IPS-18a (cell line): Measurements from ENCODE around the gene DHRS13.
"Not testable (repeated sequence)": the region's sequence is repeated elsewhere in the genome, so short reads cannot be mapped to it uniquely, and the experiment has no call there.

Experiments used
- H3K27ac ChIP-seq: one replicate; pipeline ENCODE4 v1.5.1; 2013; ENCODE audit warnings: low read length
- H3K27me3 ChIP-seq: one replicate; pipeline ENCODE4 v1.6.1; 2013; ENCODE audit warnings: mild to moderate bottlenecking, low read length; ENCODE audit not compliant: control insufficient read depth, insufficient read depth
- H3K36me3 ChIP-seq: one replicate; pipeline ENCODE4 v1.6.1; 2013; ENCODE audit warnings: low read depth, low read length; ENCODE audit not compliant: control insufficient read depth
- H3K4me1 ChIP-seq: one replicate; pipeline ENCODE4 v1.6.1; 2013; ENCODE audit warnings: low read depth, low read length; ENCODE audit not compliant: control insufficient read depth
- H3K4me3 ChIP-seq: one replicate; pipeline ENCODE4 v1.5.1; 2013; ENCODE audit warnings: low read length
- H3K9ac ChIP-seq: one replicate; pipeline ENCODE4 v1.6.1; 2013; ENCODE audit warnings: mild to moderate bottlenecking, low read length, moderate library complexity
- H3K9me3 ChIP-seq: one replicate; pipeline ENCODE4 v1.6.1; 2013; ENCODE audit warnings: low read depth, low read length; ENCODE audit not compliant: control insufficient read depth

Gene DHRS13

GRCh38 chr17:28911411-28912045, 8.6 kb upstream of the DHRS13 start:
- H3K9ac ChIP-seq, result no peak overlapping the region
- H3K4me3 ChIP-seq, result no peak overlapping the region
- peaks cover 4% of the 10 kb centered on the region for H3K4me1 ChIP-seq
- H3K27ac ChIP-seq, result no peak overlapping the region
- H3K9me3 ChIP-seq, result no peaks in the 10 kb centered on the region
- peaks cover 95% of the 10 kb centered on the region for H3K36me3 ChIP-seq
- no peaks in the 10 kb centered on the region for H3K27me3 ChIP-seq

GRCh38 chr17:28910534-28910933, 7.7 kb upstream of the DHRS13 start:
- peaks cover 94% of the 10 kb centered on the region for H3K36me3 ChIP-seq
- no peak overlapping the region for H3K4me3 ChIP-seq
- no peaks in the 10 kb centered on the region for H3K9me3 ChIP-seq
- H3K27ac ChIP-seq, result no peak overlapping the region
- H3K4me1 ChIP-seq, result peaks cover 4% of the 10 kb centered on the region
- H3K9ac ChIP-seq, result no peak overlapping the region
- H3K27me3 ChIP-seq, result no peaks in the 10 kb centered on the region

- peaks cover 79% of the 10 kb centered on the region for H3K36me3 ChIP-seq
- no peaks in the 10 kb centered on the region for H3K9me3 ChIP-seq
- H3K4me3 ChIP-seq, result no peak overlapping the region
- no peak overlapping the region for H3K9ac ChIP-seq
- H3K27ac ChIP-seq, result no peak overlapping the region
- peaks cover 4% of the 10 kb centered on the region for H3K4me1 ChIP-seq
- H3K27me3 ChIP-seq, result no peaks in the 10 kb centered on the region
Measured at GRCh38 chr17:28908640-28909167, 5.8 kb upstream of the DHRS13 start.

DNA sequence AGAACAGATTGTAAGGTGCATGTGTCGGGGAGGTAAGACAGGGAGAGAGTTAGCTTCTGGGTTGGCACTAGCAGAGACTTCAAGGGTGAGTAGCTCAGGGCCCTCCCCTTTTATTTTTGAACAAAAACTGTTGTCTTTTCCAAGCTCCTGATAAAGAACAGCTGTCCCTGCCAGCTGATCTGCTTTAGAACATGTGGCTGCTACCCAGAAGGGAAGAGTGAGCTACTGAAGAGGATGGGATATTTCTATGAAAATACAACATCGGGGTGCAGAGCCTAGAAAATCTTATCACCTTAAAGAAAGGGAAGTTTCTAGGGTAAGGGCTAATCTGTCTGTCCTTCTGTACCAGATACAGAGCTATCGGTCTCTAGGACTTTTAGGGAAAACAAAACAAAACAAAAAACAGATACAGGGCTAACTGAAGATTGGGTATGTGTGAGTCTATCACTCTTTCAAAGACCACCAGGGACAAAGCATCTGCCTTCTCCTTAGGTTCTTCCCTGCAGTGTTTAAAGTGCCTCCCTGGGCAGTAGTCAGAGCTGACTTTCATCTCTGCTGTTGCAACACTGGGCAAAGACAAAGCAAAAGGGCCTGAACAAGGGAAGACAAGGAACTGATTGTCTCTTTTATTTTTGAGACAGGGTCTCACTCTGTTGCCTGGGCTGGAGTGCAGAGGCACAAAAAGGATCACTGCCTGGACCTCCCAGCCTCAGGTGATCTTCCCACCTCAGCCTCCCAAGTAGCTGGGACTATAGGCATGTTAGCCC, 5.0 kb upstream of the DHRS13 start:
- Histone ChIP-seq H3K36me3 (peaks cover 71% of the 10 kb centered on the region), H3K4me3 (no peak overlapping the region), H3K9me3 (no peaks in the 10 kb centered on the region), H3K27me3 (no peaks in the 10 kb centered on the region), H3K9ac (no peak overlapping the region), H3K27ac (no peak overlapping the region), H3K4me1 (peaks cover 4% of the 10 kb centered on the region)

DNA sequence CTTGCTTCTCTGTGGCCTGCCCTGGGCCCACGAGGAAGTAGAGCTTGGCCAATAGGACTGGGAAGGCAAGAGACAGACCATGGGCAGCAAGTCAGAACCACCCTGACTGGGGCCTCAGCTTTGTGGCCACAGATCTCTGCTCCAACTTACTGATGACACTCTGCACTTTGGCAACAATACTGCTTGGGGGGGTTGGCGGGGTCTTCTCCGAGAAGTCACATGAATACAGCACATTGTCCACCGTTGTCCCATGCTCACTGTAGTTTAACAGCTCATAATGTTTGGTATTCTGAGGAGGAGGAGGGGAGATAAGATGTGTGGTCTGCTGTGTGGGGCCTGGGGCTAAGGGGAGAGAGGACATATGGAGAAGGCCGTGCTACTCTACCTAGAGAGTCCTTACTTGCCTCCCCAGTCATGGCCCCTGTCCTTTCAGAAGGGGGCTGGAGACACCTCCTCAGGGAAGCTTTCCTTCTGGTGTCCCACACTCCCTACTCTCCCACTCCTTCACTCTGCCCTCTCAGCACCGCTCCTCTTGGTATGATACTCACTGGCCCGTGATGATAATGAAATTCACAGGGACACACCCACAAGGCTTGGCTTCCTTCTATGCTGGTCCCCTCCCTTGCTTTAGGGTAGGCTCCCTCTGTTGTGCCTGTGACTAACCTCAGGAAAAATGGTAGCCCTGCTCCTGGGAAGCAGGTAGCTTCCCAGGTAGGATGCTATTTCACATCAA, 4.0 kb upstream of the DHRS13 start:
- Histone ChIP-seq H3K9ac (no peak overlapping the region), H3K27me3 (no peaks in the 10 kb centered on the region), H3K36me3 (peaks cover 61% of the 10 kb centered on the region), H3K27ac (no peak overlapping the region), H3K9me3 (no peaks in the 10 kb centered on the region), H3K4me3 (no peak overlapping the region), H3K4me1 (peaks cover 5% of the 10 kb centered on the region)

DNA sequence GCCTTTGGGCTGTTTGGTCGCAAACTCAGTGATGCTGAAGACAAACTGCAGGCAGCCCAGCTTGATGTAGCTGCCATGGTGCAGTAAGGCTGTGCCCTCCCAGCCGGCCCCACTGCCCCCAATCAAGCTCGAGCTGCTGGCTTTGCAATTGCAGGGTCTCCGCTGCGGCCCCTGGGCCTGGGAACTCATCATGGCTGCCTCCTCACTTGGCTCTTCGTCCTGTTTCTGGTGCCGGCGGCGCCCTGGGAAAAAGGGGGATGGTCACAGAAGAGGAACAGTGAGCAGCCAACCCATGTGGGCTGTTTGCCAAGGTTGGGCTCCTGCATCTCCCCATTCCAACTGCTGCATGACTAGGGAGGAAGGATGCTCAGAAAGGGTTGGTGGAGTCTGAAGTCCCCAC, 3.4 kb upstream of the DHRS13 start:
- Histone ChIP-seq H3K27ac (no peak overlapping the region), H3K4me1 (peaks cover 10% of the 10 kb centered on the region), H3K9ac (no peak overlapping the region), H3K27me3 (no peaks in the 10 kb centered on the region), H3K9me3 (no peaks in the 10 kb centered on the region), H3K4me3 (no peak overlapping the region), H3K36me3 (peaks cover 55% of the 10 kb centered on the region)

DNA sequence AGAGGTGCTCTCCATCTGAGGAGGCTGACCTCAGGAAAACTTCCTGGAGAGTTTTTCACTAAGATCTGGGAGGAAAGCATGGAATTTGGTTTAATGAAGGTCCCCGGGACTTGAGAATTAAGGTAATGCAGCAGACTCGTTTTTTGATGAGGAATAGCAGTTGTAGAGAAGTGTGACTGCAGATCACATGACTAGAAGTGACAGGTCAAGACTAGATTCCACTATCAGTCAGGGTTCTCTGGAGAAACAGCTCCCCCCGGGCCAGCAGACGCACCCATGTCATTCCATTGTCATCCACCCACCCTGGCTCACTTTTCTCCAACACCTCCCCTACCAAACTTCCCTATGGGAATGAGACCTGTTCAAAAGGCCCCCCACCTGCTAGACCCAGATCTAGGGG, 1.9 kb upstream of the DHRS13 start:
- H3K4me3 ChIP-seq, result no peak overlapping the region
- peaks cover 40% of the 10 kb centered on the region for H3K36me3 ChIP-seq
- H3K9ac ChIP-seq, result no peak overlapping the region
- no peak overlapping the region for H3K27ac ChIP-seq
- H3K9me3 ChIP-seq, result no peaks in the 10 kb centered on the region
- no peaks in the 10 kb centered on the region for H3K27me3 ChIP-seq
- peaks cover 8% of the 10 kb centered on the region for H3K4me1 ChIP-seq

DNA sequence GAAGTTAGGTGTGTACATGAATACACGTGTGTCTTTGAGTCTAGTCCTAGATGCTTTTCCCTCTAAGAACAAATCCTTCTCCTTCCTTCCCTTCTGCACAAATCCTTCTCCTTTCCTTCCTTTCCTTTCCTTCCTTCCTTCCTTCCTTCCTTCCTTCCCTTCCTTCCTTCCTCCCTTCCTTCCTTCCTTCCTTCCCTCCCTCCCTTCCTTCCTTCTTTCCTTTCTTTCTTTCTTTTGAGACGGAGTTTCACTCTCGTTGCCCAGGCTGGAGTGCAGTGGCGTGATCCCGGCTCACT, 615 bp upstream of the DHRS13 start:
- not testable (repeated sequence) for H3K4me1 ChIP-seq, H3K27me3 ChIP-seq, H3K9ac ChIP-seq, H3K4me3 ChIP-seq, H3K27ac ChIP-seq, H3K9me3 ChIP-seq
- peaks cover 29% of the 10 kb centered on the region for H3K36me3 ChIP-seq

GRCh38 chr17:28901866-28902818, 737 bp downstream of the DHRS13 start:
- Histone ChIP-seq H3K4me1 (peaks cover 6% of the 10 kb centered on the region), H3K4me3 (peak overlapping the region; percentile 79), H3K9ac (peak overlapping the region; percentile 70), H3K27me3 (no peaks in the 10 kb centered on the region), H3K27ac (no peak overlapping the region), H3K36me3 (peaks cover 15% of the 10 kb centered on the region), H3K9me3 (no peaks in the 10 kb centered on the region)

GRCh38 chr17:28900986-28901726, 1.7 kb downstream of the DHRS13 start:
- Histone ChIP-seq H3K9me3 (no peaks in the 10 kb centered on the region), H3K27ac (no peak overlapping the region), H3K36me3 (peaks cover 5% of the 10 kb centered on the region), H3K4me3 (peak overlapping the region; percentile 79), H3K4me1 (peaks cover 10% of the 10 kb centered on the region), H3K27me3 (no peaks in the 10 kb centered on the region), H3K9ac (no peak overlapping the region)
